ENCODE data around the gene CAMTA1. TPM values are rescaled to one million over a fixed set of nuclear protein-coding genes. Genes with fewer than 3 reads are reported as not detected.
A peak's percentile ranks its signal among the peaks of the same experiment; 100 is the strongest.

CAMTA1 gene
- total and polyA plus RNA-seq, 9 of the 15 experiments (the other 6 are each of a cell fraction or from before 2014, with no cell fraction given), result 43.9 to 161 (median 65.9) TPM

DNA sequence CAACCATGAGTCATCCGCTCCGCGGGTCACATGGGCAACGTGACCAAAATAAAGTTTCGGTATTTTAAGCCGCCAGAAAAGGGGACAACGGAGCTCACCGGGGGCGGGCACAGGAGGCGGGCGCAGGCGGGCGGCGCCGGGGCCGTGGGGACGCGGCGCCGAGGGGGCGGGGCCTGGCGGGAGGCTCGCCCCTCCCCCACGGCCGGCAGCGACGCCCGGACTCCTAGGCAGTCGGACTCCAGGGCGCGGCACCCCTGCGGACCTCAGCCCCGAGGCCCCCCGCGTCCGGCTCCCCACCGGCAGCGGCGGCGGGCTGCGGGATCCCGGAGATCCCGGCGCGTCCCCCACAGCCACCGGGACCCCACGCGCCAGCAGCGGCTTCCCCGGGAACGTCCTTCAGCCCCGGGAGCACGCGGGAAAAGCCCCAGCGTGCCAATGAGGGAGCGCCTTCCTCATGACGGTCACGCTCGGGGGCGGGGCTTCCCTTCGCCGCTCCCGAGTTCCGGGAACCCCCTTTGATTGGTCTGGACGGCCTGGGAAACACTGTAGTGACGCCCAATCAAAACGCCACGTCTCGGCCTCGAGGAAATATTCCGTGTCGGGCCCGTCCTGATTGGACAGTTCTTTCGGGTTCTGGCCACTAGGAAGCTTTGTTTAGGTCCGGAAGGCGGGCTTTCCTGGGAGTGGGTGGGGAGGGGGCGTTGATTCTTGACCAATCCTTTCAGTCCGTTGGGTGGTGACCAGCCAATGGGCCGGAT is 515 bp upstream of the CAMTA1 start (continued):
- TF ChIP-seq ETV6 (IDR thresholded peaks at IDR 0.05; ENCODE audit: borderline replicate concordance in 1 of 2, low read depth in 2 of 2, low read length in 1 of 2), result no peak
- peak; percentile 82; the same call in 1 of the 2 replicates for TF ChIP-seq ETV6 (CRISPR knock-in tag; IDR thresholded peaks at IDR 0.05; ENCODE audit: borderline replicate concordance)
- peak; percentile 64; the same call in 1 of the 2 replicates for TF ChIP-seq ELF2 (CRISPR knock-in tag; IDR thresholded peaks at IDR 0.05)
- TF ChIP-seq ESRRA (IDR thresholded peaks at IDR 0.05; ENCODE audit: borderline replicate concordance, low read depth), result peak; percentile 80
- TF ChIP-seq YBX1 (IDR thresholded peaks at IDR 0.05), result no peak
- TF ChIP-seq, protein P1, sequence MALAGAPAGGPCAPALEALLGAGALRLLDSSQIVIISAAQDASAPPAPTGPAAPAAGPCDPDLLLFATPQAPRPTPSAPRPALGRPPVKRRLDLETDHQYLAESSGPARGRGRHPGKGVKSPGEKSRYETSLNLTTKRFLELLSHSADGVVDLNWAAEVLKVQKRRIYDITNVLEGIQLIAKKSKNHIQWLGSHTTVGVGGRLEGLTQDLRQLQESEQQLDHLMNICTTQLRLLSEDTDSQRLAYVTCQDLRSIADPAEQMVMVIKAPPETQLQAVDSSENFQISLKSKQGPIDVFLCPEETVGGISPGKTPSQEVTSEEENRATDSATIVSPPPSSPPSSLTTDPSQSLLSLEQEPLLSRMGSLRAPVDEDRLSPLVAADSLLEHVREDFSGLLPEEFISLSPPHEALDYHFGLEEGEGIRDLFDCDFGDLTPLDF (CRISPR knock-in tag; IDR thresholded peaks at IDR 0.05), result peak; percentile 97
- TF ChIP-seq GABPA (tag; conservative IDR thresholded peaks at IDR 0.05; ENCODE audit: low read depth), result peak; percentile 73
- peak; percentile 58; the same call in 1 of the 2 replicates for TF ChIP-seq ATF2 (CRISPR knock-in tag; IDR thresholded peaks at IDR 0.05)
- TF ChIP-seq POLR2H (tag; IDR thresholded peaks at IDR 0.05; ENCODE audit: low read depth), result peak; percentile 91
- peak; percentile 78 for TF ChIP-seq CREB3L1 (IDR thresholded peaks at IDR 0.05; ENCODE audit: borderline replicate concordance, low read depth)
- 0 out of 2 replicates have a peak, but pooled peaks have one; percentile 69 for TF ChIP-seq ZNF584 (CRISPR knock-in tag; IDR thresholded peaks at IDR 0.05; ENCODE audit: low read depth)
- TF ChIP-seq SP2 (IDR thresholded peaks at IDR 0.05; ENCODE audit: extremely low read depth, low read depth, low read length, poor library complexity, severe bottlenecking), result peak; percentile 91
- TF ChIP-seq CC2D1A (IDR thresholded peaks at IDR 0.05), result peak; percentile 80; the same call in 1 of the 2 replicates
- no peak; the same call in 1 of the 2 replicates for TF ChIP-seq SMARCC2 (IDR thresholded peaks at IDR 0.05; ENCODE audit: low read depth)
- 0 out of 2 replicates have a peak, but pooled peaks have one; percentile 58 for TF ChIP-seq ZNF24 (IDR thresholded peaks at IDR 0.05)
- peak; percentile 13; the same call in 1 of the 2 replicates for TF ChIP-seq ZNF592 (IDR thresholded peaks at IDR 0.05)
- TF ChIP-seq TEAD1 (CRISPR knock-in tag; IDR thresholded peaks at IDR 0.05), result peak in 1 of 2 experiments; percentile 93; a peak in 2 of 4 replicates
